H1 (cell line): ENCODE results near the gene PDYN. TPM values are rescaled to one million over a fixed set of nuclear protein-coding genes. Genes with fewer than 3 reads are reported as not detected.

ENCODE experiments used
- polyA plus RNA-seq, 7 experiments: library from polyadenylated mRNA; depleted of rRNA in 3 of 7; stranded (reverse) in 5 of 7; unstranded in 2 of 7; fragments of >200 nt in 5 of 7; fragments of 200-250 nt in 2 of 7; gene quantifications; 1 replicate in 5 of 7; 2 replicates in 1 of 7; 4 replicates in 1 of 7; pipeline versions ENCODE4 v1.2.1 to v1.2.3, GENCODE V29; 2011 to 2013; ENCODE audit warnings: missing spikeins in 2 of 7, mixed read lengths in 2 of 7
- total RNA-seq: library from RNA; stranded (reverse); fragmentation: NEBNext Ultra II Directional; extraction: Animal tissue kit (Norgen Biotek cat#: 25700); gene quantifications from 2 replicates; pipeline ENCODE4 v1.2.1, GENCODE V29; 2021
- TF ChIP-seq, protein P1 (sequence below): IDR thresholded peaks from 2 replicates; pipeline ENCODE4 v1.6.1; 2012; ENCODE audit warnings: low read length, inconsistent platforms

PDYN gene
- total and polyA plus RNA-seq, 2 of the 8 experiments (the other 6 are each of a cell fraction or from before 2014, with no cell fraction given): 0.54 to 0.60 TPM

- TF ChIP-seq, protein P1, sequence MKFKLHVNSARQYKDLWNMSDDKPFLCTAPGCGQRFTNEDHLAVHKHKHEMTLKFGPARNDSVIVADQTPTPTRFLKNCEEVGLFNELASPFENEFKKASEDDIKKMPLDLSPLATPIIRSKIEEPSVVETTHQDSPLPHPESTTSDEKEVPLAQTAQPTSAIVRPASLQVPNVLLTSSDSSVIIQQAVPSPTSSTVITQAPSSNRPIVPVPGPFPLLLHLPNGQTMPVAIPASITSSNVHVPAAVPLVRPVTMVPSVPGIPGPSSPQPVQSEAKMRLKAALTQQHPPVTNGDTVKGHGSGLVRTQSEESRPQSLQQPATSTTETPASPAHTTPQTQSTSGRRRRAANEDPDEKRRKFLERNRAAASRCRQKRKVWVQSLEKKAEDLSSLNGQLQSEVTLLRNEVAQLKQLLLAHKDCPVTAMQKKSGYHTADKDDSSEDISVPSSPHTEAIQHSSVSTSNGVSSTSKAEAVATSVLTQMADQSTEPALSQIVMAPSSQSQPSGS: no peak
Observed at GRCh38 chr20:2026514-2026913, 32.7 kb upstream of the PDYN start (continued).
